ENCODE data around the gene ANKRD55.

DNA sequence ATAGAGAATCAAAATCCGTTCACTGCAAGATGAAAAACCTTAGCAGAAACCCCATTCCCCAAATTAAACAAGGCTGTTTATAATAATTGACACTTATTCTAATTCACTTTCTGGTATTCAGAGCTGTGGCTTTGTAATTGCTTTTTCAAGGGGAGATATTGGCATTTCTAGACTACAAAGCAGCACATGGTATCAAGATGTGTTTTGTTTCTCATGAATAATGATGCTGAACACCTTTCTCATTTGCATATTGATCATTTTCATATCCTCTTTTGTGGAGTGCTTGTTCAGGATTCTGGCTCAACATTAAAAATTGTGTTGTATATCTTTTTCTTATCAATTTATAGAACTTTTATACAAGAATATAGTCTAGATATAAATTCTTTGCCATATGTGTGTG lies 22.4 kb upstream of the ANKRD55 start:
- TF ChIP-seq, protein P1, sequence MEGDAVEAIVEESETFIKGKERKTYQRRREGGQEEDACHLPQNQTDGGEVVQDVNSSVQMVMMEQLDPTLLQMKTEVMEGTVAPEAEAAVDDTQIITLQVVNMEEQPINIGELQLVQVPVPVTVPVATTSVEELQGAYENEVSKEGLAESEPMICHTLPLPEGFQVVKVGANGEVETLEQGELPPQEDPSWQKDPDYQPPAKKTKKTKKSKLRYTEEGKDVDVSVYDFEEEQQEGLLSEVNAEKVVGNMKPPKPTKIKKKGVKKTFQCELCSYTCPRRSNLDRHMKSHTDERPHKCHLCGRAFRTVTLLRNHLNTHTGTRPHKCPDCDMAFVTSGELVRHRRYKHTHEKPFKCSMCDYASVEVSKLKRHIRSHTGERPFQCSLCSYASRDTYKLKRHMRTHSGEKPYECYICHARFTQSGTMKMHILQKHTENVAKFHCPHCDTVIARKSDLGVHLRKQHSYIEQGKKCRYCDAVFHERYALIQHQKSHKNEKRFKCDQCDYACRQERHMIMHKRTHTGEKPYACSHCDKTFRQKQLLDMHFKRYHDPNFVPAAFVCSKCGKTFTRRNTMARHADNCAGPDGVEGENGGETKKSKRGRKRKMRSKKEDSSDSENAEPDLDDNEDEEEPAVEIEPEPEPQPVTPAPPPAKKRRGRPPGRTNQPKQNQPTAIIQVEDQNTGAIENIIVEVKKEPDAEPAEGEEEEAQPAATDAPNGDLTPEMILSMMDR (conservative IDR thresholded peaks at IDR 0.05; ENCODE audit: low read depth, low read length), result no peak
- TF ChIP-seq EZH2phosphoT487 (IDR thresholded peaks at IDR 0.05; ENCODE audit: borderline replicate concordance, low read length) (no peak), EZH2 (IDR thresholded peaks at IDR 0.05; ENCODE audit: low read length, unreplicated experiment) (no peak)
